Measurements from ENCODE around the gene TMED7.
"Not testable (repeated sequence)": the region's sequence is repeated elsewhere in the genome, so short reads cannot be mapped to it uniquely, and the experiment has no call there.

The TMED7 gene

GRCh38 chr5:115625579-115626444 lies at the start of gene TMED7:
Gene TMED7, minus strand, starts transcription at chr5:115626036. Its CDS starts 244 bp downstream, at chr5:115625792.
- DNase-seq, result peak; percentile 89

- DNase-seq, result not testable (repeated sequence)
Observed at GRCh38 chr5:115674782-115675181, 48.9 kb upstream of the TMED7 start.

GRCh38 chr5:115673596-115673995 lies 47.8 kb upstream of the TMED7 start:
- DNase-seq, result peak; percentile 23

GRCh38 chr5:115671939-115672338 lies 46.1 kb upstream of the TMED7 start:
- DNase-seq, result no peak

- DNase-seq, result no peak
Observed at GRCh38 chr5:115666023-115666422, 40.2 kb upstream of the TMED7 start.

GRCh38 chr5:115661563-115661962 lies 35.7 kb upstream of the TMED7 start:
- DNase-seq, result no peak

- DNase-seq, result no peak
Observed at GRCh38 chr5:115661101-115661500, 35.3 kb upstream of the TMED7 start.

GRCh38 chr5:115657881-115658233 lies 32.0 kb upstream of the TMED7 start:
- DNase-seq, result no peak

- no peak for DNase-seq
Observed at GRCh38 chr5:115657125-115657880, 31.5 kb upstream of the TMED7 start.

- no peak for DNase-seq
Observed at GRCh38 chr5:115656404-115656803, 30.6 kb upstream of the TMED7 start.

GRCh38 chr5:115655994-115656393 lies 30.2 kb upstream of the TMED7 start:
- DNase-seq, result no peak

- no peak for DNase-seq
Observed at GRCh38 chr5:115649541-115649940, 23.7 kb upstream of the TMED7 start.

- no peak for DNase-seq
Observed at GRCh38 chr5:115648056-115648455, 22.2 kb upstream of the TMED7 start.

GRCh38 chr5:115645386-115645785 lies 19.6 kb upstream of the TMED7 start:
- not testable (repeated sequence) for DNase-seq

GRCh38 chr5:115644046-115644445 lies 18.2 kb upstream of the TMED7 start:
- no peak for DNase-seq

- DNase-seq, result no peak
Observed at GRCh38 chr5:115641948-115642347, 16.1 kb upstream of the TMED7 start.

- no peak for DNase-seq
Observed at GRCh38 chr5:115640274-115640673, 14.4 kb upstream of the TMED7 start.

GRCh38 chr5:115639377-115639776 lies 13.5 kb upstream of the TMED7 start:
- no peak for DNase-seq

GRCh38 chr5:115637507-115637906 lies 11.7 kb upstream of the TMED7 start:
- no peak for DNase-seq

GRCh38 chr5:115636008-115636407 lies 10.2 kb upstream of the TMED7 start:
- no peak for DNase-seq

- DNase-seq, result peak; percentile 68
Observed at GRCh38 chr5:115634343-115635132, 8.7 kb upstream of the TMED7 start.

GRCh38 chr5:115629903-115630302 lies 4.1 kb upstream of the TMED7 start:
- no peak for DNase-seq

GRCh38 chr5:115627295-115627865 lies 1.5 kb upstream of the TMED7 start:
- DNase-seq, result no peak

All from NCI-H1105 treated with DMSO at 0.1 percent for 48 hours (cell line).